Measurements from ENCODE around the gene FSTL4. TPM values are rescaled to one million over a fixed set of nuclear protein-coding genes. Genes with fewer than 3 reads are reported as not detected.

The FSTL4 gene
- total and polyA plus RNA-seq, 2 of the 13 experiments (the other 11 are each of a cell fraction or from before 2014, with no cell fraction given): 2.1 to 3.0 TPM

GRCh38 chr5:133265720-133266526, 346.4 kb downstream of the FSTL4 start (continued):
- TF ChIP-seq DR1 (CRISPR knock-in tag; IDR thresholded peaks at IDR 0.05) (no peak; the same call in 1 of the 2 replicates), ZMYM3 (CRISPR knock-in tag; IDR thresholded peaks at IDR 0.05) (0 out of 2 replicates have a peak, but pooled peaks have one; percentile 12), ZNF44 (CRISPR knock-in tag; IDR thresholded peaks at IDR 0.05) (no peak), ATF4 (CRISPR knock-in tag; IDR thresholded peaks at IDR 0.05) (no peak), SP2 (CRISPR knock-in tag; IDR thresholded peaks at IDR 0.05) (no peak), STAT5B (CRISPR knock-in tag; IDR thresholded peaks at IDR 0.05) (no peak), ZNF563 (CRISPR knock-in tag; IDR thresholded peaks at IDR 0.05) (peak; percentile 40; the same call in 1 of the 2 replicates), ZBTB1 (CRISPR knock-in tag; IDR thresholded peaks at IDR 0.05; ENCODE audit: borderline replicate concordance) (no peak), ZNF256 (CRISPR knock-in tag; conservative IDR thresholded peaks at IDR 0.05) (no peak), ZNF773 (CRISPR knock-in tag; IDR thresholded peaks at IDR 0.05; ENCODE audit: borderline replicate concordance) (no peak), ZNF615 (CRISPR knock-in tag; IDR thresholded peaks at IDR 0.05; ENCODE audit: borderline replicate concordance) (no peak), ZFP90 (CRISPR knock-in tag; IDR thresholded peaks at IDR 0.05; ENCODE audit: borderline replicate concordance) (peak; percentile 60; the same call in 1 of the 2 replicates), FOXJ3 (CRISPR knock-in tag; IDR thresholded peaks at IDR 0.05; ENCODE audit: borderline replicate concordance) (0 out of 2 replicates have a peak, but pooled peaks have one; percentile 31), TP53 (CRISPR knock-in tag; conservative IDR thresholded peaks at IDR 0.05) (no peak), NR2C2 (CRISPR knock-in tag; IDR thresholded peaks at IDR 0.05; ENCODE audit: borderline replicate concordance) (peak; percentile 21; the same call in 1 of the 2 replicates), TMF1 (CRISPR knock-in tag; IDR thresholded peaks at IDR 0.05; ENCODE audit: low read depth) (no peak), ZNF670 (CRISPR knock-in tag; IDR thresholded peaks at IDR 0.05; ENCODE audit: borderline replicate concordance) (no peak), TBX2 (CRISPR knock-in tag; IDR thresholded peaks at IDR 0.05; ENCODE audit: borderline replicate concordance) (peak; percentile 59; the same call in 1 of the 2 replicates), ZBTB20 (CRISPR knock-in tag; IDR thresholded peaks at IDR 0.05; ENCODE audit: borderline replicate concordance, low read depth) (no peak), EED (CRISPR knock-in tag; IDR thresholded peaks at IDR 0.05) (0 out of 2 replicates have a peak, but pooled peaks have one; percentile 30), BRF2 (CRISPR knock-in tag; IDR thresholded peaks at IDR 0.05) (no peak), ZNF709 (CRISPR knock-in tag; IDR thresholded peaks at IDR 0.05) (peak; percentile 81), RARA (CRISPR knock-in tag; IDR thresholded peaks at IDR 0.05) (no peak), TOPORS (CRISPR knock-in tag; IDR thresholded peaks at IDR 0.05) (peak; percentile 55; the same call in 1 of the 2 replicates), KLF13 (CRISPR knock-in tag; IDR thresholded peaks at IDR 0.05) (no peak), RAD51 (IDR thresholded peaks at IDR 0.05; ENCODE audit: borderline replicate concordance) (no peak), SMAD3 (CRISPR knock-in tag; IDR thresholded peaks at IDR 0.05) (no peak), TAF1 (CRISPR knock-in tag; IDR thresholded peaks at IDR 0.05) (0 out of 2 replicates have a peak, but pooled peaks have one; percentile 15), CENPBD1 (CRISPR knock-in tag; IDR thresholded peaks at IDR 0.05; ENCODE audit: borderline replicate concordance, low read depth) (no peak), SNRNP70 (IDR thresholded peaks at IDR 0.05; ENCODE audit: low read depth, low read length) (no peak)

Data from HepG2 (cell line).